ENCODE results near the gene FGA.

FGA gene

GRCh38 chr4:154578919-154579318 lies 11.6 kb downstream of the FGA start:
- no peak for DNase-seq

DNA sequence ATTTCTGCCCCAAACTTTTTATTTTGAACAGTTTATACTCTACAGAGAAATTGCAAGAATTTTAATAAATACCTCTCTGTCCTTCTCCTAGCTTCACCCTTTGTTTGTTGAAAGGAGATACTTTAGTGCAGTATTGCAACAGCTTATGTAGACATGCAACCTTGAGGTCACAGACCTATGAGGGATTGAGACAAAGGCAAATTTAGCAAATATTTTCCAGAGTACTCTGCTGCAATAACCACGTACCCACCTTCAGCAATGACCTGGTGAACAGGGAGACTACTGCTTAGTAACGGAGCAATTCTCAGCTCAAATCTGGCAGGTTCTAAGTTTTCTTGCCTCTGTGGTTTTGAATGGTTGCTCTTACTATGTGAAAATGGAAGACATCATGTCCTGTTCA lies 13.2 kb downstream of the FGA start:
- DNase-seq: no peak

GRCh38 chr4:154574311-154574710 lies 16.2 kb downstream of the FGA start:
- DNase-seq: no peak

DNA sequence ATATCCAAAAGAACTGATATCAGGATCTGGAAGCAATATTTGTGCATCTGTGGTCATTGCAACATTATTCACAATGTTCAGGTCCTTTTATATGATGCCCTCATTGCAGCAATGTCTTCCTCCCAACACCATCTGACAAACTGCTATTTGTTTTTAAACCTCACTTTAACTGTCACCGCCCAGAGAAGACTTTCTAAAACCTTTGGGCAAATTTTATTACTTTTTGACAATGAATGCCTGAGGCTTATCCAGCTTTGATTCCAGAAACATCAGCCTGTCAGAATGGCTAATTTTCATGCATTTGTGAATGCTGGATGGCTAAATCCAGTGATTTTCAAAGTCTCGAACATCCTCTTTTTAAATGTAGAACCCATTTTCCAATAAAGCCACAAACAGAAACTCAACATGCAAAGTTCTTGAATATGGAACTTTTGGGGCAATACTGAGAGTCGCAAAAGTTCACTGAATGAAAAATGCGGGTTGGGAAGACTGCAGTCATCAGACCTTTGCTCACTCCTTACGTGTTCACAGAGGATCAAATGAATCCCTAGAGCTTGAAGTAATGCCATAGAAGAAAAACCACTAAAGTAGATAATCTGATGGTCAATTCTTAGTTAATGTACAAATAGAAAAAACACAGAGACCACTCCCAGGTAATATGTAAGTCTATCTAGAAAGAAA lies 17.2 kb downstream of the FGA start:
- no peak for DNase-seq

DNA sequence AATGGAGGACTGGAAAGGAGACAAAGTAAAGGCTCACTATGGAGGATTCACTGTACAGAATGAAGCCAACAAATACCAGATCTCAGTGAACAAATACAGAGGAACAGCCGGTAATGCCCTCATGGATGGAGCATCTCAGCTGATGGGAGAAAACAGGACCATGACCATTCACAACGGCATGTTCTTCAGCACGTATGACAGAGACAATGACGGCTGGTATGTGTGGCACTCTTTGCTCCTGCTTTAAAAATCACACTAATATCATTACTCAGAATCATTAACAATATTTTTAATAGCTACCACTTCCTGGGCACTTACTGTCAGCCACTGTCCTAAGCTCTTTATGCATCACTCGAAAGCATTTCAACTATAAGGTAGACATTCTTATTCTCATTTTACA lies 21.0 kb downstream of the FGA start:
- DNase-seq: no peak

DNA sequence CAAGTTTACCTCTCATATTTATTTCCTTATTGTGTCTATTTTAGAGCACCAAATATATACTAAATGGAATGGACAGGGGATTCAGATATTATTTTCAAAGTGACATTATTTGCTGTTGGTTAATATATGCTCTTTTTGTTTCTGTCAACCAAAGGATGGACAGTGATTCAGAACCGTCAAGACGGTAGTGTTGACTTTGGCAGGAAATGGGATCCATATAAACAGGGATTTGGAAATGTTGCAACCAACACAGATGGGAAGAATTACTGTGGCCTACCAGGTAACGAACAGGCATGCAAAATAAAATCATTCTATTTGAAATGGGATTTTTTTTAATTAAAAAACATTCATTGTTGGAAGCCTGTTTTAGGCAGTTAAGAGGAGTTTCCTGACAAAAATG lies 21.5 kb downstream of the FGA start:
- no peak for DNase-seq

DNA sequence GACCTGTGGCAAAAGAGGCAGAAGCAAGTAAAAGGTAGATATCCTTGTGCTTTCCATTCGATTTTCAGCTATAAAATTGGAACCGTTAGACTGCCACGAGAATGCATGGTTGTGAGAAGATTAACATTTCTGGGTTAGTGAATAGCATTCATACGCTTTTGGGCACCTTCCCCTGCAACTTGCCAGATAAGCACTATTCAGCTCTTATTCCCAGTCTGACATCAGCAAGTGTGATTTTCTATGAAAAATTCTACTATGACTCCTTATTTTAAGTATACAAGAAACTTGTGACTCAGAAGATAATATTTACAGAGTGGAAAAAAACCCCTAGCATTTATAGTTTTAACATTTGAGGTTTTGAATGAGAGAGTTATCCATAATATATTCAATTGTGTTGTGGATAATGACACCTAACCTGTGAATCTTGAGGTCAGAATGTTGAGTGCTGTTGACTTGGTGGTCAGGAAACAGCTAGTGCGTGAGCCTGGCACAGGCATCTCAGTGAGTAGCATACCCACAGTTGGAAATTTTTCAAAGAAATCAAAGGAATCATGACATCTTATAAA lies 23.8 kb downstream of the FGA start:
- DNase-seq: no peak

DNA sequence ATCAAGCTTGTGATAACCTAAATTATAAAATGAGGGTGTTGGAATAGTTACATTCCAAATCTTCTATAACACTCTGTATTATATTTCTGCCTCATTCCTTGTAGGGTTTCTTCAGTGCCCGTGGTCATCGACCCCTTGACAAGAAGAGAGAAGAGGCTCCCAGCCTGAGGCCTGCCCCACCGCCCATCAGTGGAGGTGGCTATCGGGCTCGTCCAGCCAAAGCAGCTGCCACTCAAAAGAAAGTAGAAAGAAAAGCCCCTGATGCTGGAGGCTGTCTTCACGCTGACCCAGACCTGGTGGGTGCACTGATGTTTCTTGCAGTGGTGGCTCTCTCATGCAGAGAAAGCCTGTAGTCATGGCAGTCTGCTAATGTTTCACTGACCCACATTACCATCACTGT lies 24.8 kb downstream of the FGA start:
- DNase-seq: no peak

- no peak for DNase-seq
Observed at GRCh38 chr4:154564311-154564710, 26.2 kb downstream of the FGA start.

DNA sequence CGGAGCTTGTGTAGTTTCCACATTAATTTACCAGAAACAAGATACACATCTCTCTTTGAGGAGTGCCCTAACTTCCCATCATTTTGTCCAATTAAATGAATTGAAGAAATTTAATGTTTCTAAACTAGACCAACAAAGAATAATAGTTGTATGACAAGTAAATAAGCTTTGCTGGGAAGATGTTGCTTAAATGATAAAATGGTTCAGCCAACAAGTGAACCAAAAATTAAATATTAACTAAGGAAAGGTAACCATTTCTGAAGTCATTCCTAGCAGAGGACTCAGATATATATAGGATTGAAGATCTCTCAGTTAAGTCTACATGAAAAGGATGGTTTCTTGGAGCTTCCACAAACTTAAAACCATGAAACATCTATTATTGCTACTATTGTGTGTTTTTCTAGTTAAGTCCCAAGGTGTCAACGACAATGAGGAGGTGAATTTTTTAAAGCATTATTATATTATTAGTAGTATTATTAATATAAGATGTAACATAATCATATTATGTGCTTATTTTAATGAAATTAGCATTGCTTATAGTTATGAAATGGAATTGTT lies 27.8 kb downstream of the FGA start, which contains the start of gene FGB:
Gene FGB, plus strand, starts transcription at position 315 of the 558 bp plus-strand sequence. Its CDS starts 8 bp downstream, at position 323.
- DNase-seq: no peak

DNA sequence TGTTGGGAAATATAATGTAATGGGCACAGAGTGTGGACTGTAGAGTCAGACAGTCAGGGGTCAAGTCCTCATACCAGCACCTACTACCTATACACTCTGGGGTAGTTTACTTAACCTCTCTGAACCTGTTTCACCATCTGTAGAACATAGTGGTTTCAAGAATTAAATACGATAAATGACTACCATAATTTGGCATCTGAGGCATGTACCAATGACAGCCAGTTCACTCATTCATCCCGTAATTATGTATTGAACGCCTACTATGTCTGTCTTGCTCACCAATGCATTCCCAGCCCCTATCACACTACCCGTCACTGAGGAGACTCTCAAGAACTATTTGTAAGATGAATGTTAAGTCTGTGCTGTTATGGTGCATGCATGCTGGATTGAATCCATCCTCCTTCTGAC lies 29.7 kb downstream of the FGA start:
- no peak for DNase-seq

DNA sequence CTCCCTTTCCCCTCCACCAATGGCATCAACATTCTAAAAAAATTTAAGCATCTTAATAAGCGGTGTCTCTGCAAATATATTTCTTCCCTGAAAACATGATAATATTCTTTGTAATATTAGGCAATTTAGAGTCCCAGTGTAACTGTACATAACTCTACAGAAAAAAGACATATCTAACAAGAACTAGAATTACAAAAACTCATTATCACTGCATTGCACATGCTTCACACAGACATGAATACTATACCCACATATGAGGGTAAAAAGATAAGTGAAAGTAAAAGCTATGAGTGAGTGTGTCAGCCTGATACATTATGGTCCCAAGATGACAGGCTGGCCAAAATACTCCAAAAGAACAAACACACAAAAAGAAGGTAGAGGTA lies 30.1 kb downstream of the FGA start:
- DNase-seq: no peak

- DNase-seq: peak in 1 of 2 donors; percentile 2
Observed at GRCh38 chr4:154559494-154560418, 30.8 kb downstream of the FGA start.

DNA sequence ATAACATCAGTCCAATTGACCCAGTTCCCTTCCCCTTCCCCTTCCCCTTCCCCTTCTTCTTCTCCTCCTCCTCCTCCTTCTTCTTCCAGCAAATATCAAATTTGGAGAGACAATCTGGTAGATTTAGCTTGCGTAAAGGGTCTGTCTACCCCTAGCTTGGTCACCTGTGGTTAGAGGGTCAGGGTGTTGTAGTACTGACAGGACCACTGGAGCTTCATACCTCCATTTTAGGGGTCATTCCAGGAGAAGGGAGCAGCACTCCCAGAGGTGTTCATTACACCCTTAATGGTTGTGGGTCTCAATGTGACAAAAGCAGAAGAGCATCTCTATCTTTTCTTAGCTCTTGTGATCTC lies 31.4 kb downstream of the FGA start:
- DNase-seq: no peak

DNA sequence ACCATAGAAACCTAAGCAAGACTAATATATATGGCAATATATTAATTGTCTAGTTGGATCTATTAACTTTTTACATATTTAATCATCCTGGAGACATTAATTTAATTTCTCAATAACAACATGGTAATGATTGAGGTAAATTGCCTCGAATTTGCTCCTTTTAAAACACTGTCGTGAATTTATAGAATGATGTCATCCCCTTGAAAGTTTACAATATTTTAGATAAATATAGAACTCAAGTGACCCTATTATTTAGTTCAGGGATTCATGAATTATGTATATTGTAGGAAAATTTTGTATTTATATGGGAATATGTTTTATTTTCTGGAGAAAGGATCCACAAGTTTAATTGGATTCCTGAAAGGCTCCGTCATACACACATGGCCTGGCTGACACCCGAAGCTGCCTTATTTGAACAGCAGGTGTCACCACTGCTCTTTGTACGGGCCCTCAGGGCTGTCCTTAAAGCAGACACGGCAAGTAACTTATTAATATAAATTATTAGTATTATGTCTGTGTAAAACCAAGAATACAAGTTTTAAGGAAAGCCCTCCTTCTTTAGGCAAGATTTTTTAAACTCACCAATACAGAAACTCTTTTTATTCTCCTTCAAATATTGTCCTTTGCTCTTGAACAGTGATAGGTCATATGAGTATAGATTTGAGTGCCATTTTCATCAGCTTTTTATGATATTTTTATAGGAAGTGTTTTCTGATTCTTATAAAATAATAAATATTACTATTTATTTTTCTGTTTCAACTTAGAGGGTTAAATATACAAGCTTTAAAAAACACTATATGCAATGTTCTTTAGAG lies 38.5 kb downstream of the FGA start:
- DNase-seq: peak; percentile 71 to 72

GRCh38 chr4:154549894-154550790 lies 40.4 kb downstream of the FGA start, which contains the start of gene PLRG1:
Gene PLRG1, minus strand, starts transcription at chr4:154550400. Its CDS starts 92 bp downstream, at chr4:154550308.
- DNase-seq: peak; percentile 95 to 96

GRCh38 chr4:154545689-154546088 lies 44.9 kb downstream of the FGA start:
- DNase-seq: no peak

DNA sequence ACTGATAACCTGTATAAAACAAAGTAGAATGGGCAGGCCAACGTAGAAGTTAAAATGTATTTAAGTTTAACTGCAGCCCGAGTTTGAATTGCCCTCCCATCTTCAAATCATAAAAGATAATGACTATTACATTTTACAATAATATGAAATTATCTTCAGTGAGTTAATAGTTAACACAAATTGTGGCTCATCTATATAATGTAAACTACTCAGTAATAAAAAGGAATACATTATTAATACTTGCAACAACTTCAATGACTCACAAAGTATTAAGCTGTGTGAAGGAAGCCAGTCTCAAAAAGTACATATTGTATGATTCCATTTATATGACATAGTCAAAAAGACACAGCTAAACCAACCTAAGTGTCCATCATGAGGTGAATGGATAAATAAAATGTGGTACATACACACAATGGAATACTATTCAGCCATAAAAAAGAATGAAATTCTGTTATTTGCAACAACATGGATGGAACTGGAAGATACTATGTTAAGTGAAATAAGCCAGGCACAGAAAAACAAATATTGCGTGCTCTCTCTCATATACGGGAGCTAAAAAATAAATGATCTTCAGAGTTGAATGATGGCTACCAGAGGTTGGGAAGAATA lies 48.2 kb downstream of the FGA start:
- no peak for DNase-seq
